ENCODE results near the gene STK17B. TPM values are rescaled to one million over a fixed set of nuclear protein-coding genes. Genes with fewer than 3 reads are reported as not detected.

Gene STK17B
- polyA plus RNA-seq, 2 of the 4 experiments (the other 2 are of a cell fraction) = 4.0 to 9.2 TPM

- CTCF ChIA-PET = interaction anchor here (1.2 kb wide), 1 partner anchor 59 kb away, joined by 3 read pairs; no protein-coding TSS in a partner anchor
- ATAC-seq (no peak), FAIRE-seq (no peak), DNase-seq (ENCODE audit: low read depth in 1 of 2, low spot score in 1 of 2) (no peak)
- POLR2A ChIA-PET = no interaction called here
- Histone ChIP-seq H3K4me1 (no peaks in the 10 kb centered on the region), H3K4me2 (no peak overlapping the region), H3K4me3 (no peak overlapping the region), H3K9me3 (no peaks in the 10 kb centered on the region), H3K27ac (no peak overlapping the region)
- 91% methylated on average over 2 of the region's 2 CpGs for WGBS (ENCODE audit: missing lambda C conversion rate)
- TF ChIP-seq FOSL2 (IDR thresholded peaks at IDR 0.05) (no peak), FOSL2 (CRISPR knock-in tag; IDR thresholded peaks at IDR 0.05) (peak; percentile 34; the same call in 1 of the 2 replicates), MAFK (IDR thresholded peaks at IDR 0.05; ENCODE audit: partially characterized antibody) (peak; percentile 53), ZFP36 (IDR thresholded peaks at IDR 0.05; ENCODE audit: borderline replicate concordance, partially characterized antibody) (no peak), SREBF2 (IDR thresholded peaks at IDR 0.05) (no peak), HOXB5 (CRISPR knock-in tag; IDR thresholded peaks at IDR 0.05) (no peak), CHD4 (IDR thresholded peaks at IDR 0.05; ENCODE audit: borderline replicate concordance) (no peak), HES2 (IDR thresholded peaks at IDR 0.05) (no peak), FOSB (CRISPR knock-in tag; IDR thresholded peaks at IDR 0.05) (no peak), RNF2 (IDR thresholded peaks at IDR 0.05; ENCODE audit: borderline replicate concordance, low read depth) (no peak)
Observed at GRCh38 chr2:196137271-196137670, 34.1 kb downstream of the STK17B start.

- DNase-seq (ENCODE audit: low read depth in 1 of 2, low spot score in 1 of 2) = no peak
- CTCF ChIA-PET = interaction anchor here (1.2 kb wide), 1 partner anchor 58 kb away, joined by 3 read pairs; no protein-coding TSS in a partner anchor
- ATAC-seq = no peak
- POLR2A ChIA-PET = no interaction called here
- WGBS (ENCODE audit: missing lambda C conversion rate) = 83% methylated on average over 7 of the region's 7 CpGs
- FAIRE-seq = no peak
- Histone ChIP-seq H3K4me3 (no peak overlapping the region), H3K27ac (no peak overlapping the region), H3K4me2 (no peak overlapping the region), H3K4me1 (no peaks in the 10 kb centered on the region), H3K9me3 (peaks cover 7% of the 10 kb centered on the region; the same call in 2 of the 3 replicates)
- TF ChIP-seq MAFK (IDR thresholded peaks at IDR 0.05; ENCODE audit: partially characterized antibody) (no peak), HMGXB4 (CRISPR knock-in tag; IDR thresholded peaks at IDR 0.05; ENCODE audit: borderline replicate concordance) (no peak), RCOR1 (IDR thresholded peaks at IDR 0.05; ENCODE audit: low read depth, low read length) (no peak), ELK1 (IDR thresholded peaks at IDR 0.05; ENCODE audit: low read depth, low read length) (no peak), RFX5 (IDR thresholded peaks at IDR 0.05) (no peak), JUNB (IDR thresholded peaks at IDR 0.05) (no peak), EHF (CRISPR knock-in tag; IDR thresholded peaks at IDR 0.05) (no peak), HOXA7 (CRISPR knock-in tag; IDR thresholded peaks at IDR 0.05) (no peak), CHD4 (IDR thresholded peaks at IDR 0.05; ENCODE audit: borderline replicate concordance) (no peak), CBX2 (IDR thresholded peaks at IDR 0.05; ENCODE audit: borderline replicate concordance, low read depth) (no peak), ZFP36 (IDR thresholded peaks at IDR 0.05; ENCODE audit: borderline replicate concordance, partially characterized antibody) (no peak), EP300 (IDR thresholded peaks at IDR 0.05) (no peak), CBX8 (IDR thresholded peaks at IDR 0.05) (no peak), NPAS2 (CRISPR knock-in tag; IDR thresholded peaks at IDR 0.05; ENCODE audit: borderline replicate concordance) (no peak), MYC (IDR thresholded peaks at IDR 0.05; ENCODE audit: borderline replicate concordance, low read length) (no peak), KDM5A (IDR thresholded peaks at IDR 0.05) (no peak), MAZ (IDR thresholded peaks at IDR 0.05; ENCODE audit: borderline replicate concordance, low read depth, low read length) (no peak), EHMT2 (IDR thresholded peaks at IDR 0.05; ENCODE audit: low read depth) (no peak)
Observed at GRCh38 chr2:196136151-196136550, 35.2 kb downstream of the STK17B start.

All from A549 (cell line).